Neural cell (in vitro differentiated cells): ENCODE data around the gene RIMS4.

Experiments
- CTCF ChIP-seq: fragments of 450-650 bp; IDR thresholded peaks from 2 replicates; pipeline ENCODE4 v1.5.1; 2014; ENCODE audit warnings: antibody characterized with exemption, mild to moderate bottlenecking, moderate library complexity; ENCODE audit not compliant: poor library complexity, severe bottlenecking
- EP300 ChIP-seq: fragments of 450-650 bp; conservative IDR thresholded peaks from 2 replicates; pipeline ENCODE4 v1.6.1; 2014; ENCODE audit warnings: antibody characterized with exemption, mild to moderate bottlenecking, moderate library complexity; ENCODE audit not compliant: poor library complexity, severe bottlenecking
- MXI1 ChIP-seq: fragments of 450-650 bp; conservative IDR thresholded peaks from 2 replicates; pipeline ENCODE4 v1.6.1; 2014; ENCODE audit warnings: antibody characterized with exemption, mild to moderate bottlenecking; ENCODE audit not compliant: poor library complexity, severe bottlenecking
- POLR2AphosphoS5 ChIP-seq: IDR thresholded peaks from 2 replicates; pipeline ENCODE4 v1.6.1; 2012
- RAD21 ChIP-seq: fragments of 450-650 bp; conservative IDR thresholded peaks from 2 replicates; pipeline ENCODE4 v1.6.1; 2014; ENCODE audit warnings: antibody characterized with exemption, mild to moderate bottlenecking, moderate library complexity
- TAF1 ChIP-seq: IDR thresholded peaks from 2 replicates; pipeline ENCODE4 v1.6.1; 2012; ENCODE audit warnings: low read depth

DNA sequence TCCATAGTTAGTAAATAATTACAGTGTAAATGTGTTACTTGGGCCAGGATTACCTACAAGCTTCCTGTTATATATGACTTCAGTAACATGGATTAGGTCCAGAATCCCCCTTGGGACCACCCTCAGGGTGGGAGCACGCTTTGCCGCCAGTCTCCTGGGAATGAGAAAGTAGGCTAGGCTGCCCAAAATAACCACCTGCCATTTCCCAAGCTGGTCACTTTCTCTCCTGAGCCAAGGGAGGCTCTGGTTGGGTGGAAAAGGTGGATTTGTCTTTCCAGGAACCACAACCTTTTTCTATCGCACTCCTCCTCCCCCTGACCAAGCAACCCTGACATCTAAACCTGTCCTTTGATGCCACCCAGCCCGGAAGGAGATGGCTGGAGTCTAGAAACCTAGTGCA, 9.6 kb upstream of the RIMS4 start:
- TF ChIP-seq CTCF (no peak), RAD21 (no peak), EP300 (no peak), TAF1 (no peak), POLR2AphosphoS5 (no peak), MXI1 (no peak)
